Measurements from ENCODE around the gene GRM1.
A peak's percentile ranks its signal among the peaks of the same experiment; 100 is the strongest.

GRM1 gene
- total RNA-seq, result 0 to 2.1 (median 0.37) reads per million in 18 experiments

GRCh38 chr6:146028851-146029572, at the start of gene GRM1:
Gene GRM1, plus strand, starts transcription at chr6:146029062. Its CDS starts 456 bp downstream, at chr6:146029518.
- DNase-seq, result no peak

GRCh38 chr6:146009338-146009737, 19.5 kb upstream of the GRM1 start:
- no peak for DNase-seq

- DNase-seq, result no peak
Observed at GRCh38 chr6:146014233-146014632, 14.6 kb upstream of the GRM1 start.

- no peak for DNase-seq
Observed at GRCh38 chr6:146017672-146018071, 11.2 kb upstream of the GRM1 start.

GRCh38 chr6:146026873-146027272, 2.0 kb upstream of the GRM1 start:
- no peak for DNase-seq

- no peak for DNase-seq
Observed at GRCh38 chr6:146027586-146028251, 1.1 kb upstream of the GRM1 start.

- DNase-seq, result peak; percentile 15 to 59
Observed at GRCh38 chr6:146028252-146028795, 538 bp upstream of the GRM1 start.

GRCh38 chr6:146029573-146030184, 817 bp downstream of the GRM1 start:
- no peak for DNase-seq

GRCh38 chr6:146032387-146032786, 3.5 kb downstream of the GRM1 start:
- no peak for DNase-seq

- no peak for DNase-seq
Observed at GRCh38 chr6:146040360-146040759, 11.5 kb downstream of the GRM1 start.

- DNase-seq, result peak in 1 of 2 donors; percentile 17
Observed at GRCh38 chr6:146041282-146041681, 12.4 kb downstream of the GRM1 start.

- no peak for DNase-seq
Observed at GRCh38 chr6:146047371-146047770, 18.5 kb downstream of the GRM1 start.

- no peak for DNase-seq
Observed at GRCh38 chr6:146050168-146050567, 21.3 kb downstream of the GRM1 start.

- DNase-seq, result no peak
Observed at GRCh38 chr6:146056506-146056905, 27.6 kb downstream of the GRM1 start.

- peak; percentile 1 to 14 for DNase-seq
Observed at GRCh38 chr6:146065690-146066089, 36.8 kb downstream of the GRM1 start.

GRCh38 chr6:146066506-146066905, 37.6 kb downstream of the GRM1 start:
- DNase-seq, result no peak

- no peak for DNase-seq
Observed at GRCh38 chr6:146071781-146072180, 42.9 kb downstream of the GRM1 start.

- DNase-seq, result no peak
Observed at GRCh38 chr6:146077992-146078391, 49.1 kb downstream of the GRM1 start.

GRCh38 chr6:146087386-146087785, 58.5 kb downstream of the GRM1 start:
- no peak for DNase-seq

- DNase-seq, result no peak
Observed at GRCh38 chr6:146090474-146090873, 61.6 kb downstream of the GRM1 start.

- DNase-seq, result no peak
Observed at GRCh38 chr6:146092961-146093686, 64.3 kb downstream of the GRM1 start.

GRCh38 chr6:146095481-146095880, 66.6 kb downstream of the GRM1 start:
- DNase-seq, result no peak

- no peak for DNase-seq
Observed at GRCh38 chr6:146097586-146097985, 68.7 kb downstream of the GRM1 start.

Measured in inflammatory macrophage (primary cell).